Activated CD4-positive, alpha-beta T cell treated with anti-CD3 and anti-CD28 coated beads, Interleukin-2, Interleukin-4, amounts not matched to agents 100 ng/mL and 50 ng/mL, durations not matched to agents 16 hours and 8 hours (primary cell): Measurements from ENCODE around the gene PCDH9.
"Not testable (repeated sequence)": the region's sequence is repeated elsewhere in the genome, so short reads cannot be mapped to it uniquely, and the experiment has no call there.

Source experiments
- DNase-seq: peaks from one replicate; pipeline ENCODE4 v3.0.0-alpha.2; 2020; ENCODE audit warnings: low spot score

The PCDH9 gene

DNA sequence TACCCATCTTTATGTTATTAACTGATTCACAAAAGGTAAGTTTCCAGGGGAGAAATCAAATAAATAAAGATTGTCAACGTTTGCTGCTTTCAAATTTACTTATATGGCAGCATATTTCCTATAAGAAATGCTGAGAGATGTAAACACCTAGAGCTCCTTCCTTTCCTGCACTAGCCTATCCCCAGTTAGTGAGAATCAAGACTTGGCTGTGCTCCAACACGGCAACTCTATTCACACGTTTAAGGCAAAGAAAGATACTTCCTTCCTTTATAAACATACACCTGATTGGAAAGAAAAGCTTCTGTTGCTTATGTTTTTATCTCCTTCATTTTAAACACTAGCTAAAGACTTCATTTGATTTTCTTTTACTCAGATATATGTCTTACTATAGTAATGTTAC, 107.0 kb downstream of the PCDH9 start:
- no peak for DNase-seq

DNA sequence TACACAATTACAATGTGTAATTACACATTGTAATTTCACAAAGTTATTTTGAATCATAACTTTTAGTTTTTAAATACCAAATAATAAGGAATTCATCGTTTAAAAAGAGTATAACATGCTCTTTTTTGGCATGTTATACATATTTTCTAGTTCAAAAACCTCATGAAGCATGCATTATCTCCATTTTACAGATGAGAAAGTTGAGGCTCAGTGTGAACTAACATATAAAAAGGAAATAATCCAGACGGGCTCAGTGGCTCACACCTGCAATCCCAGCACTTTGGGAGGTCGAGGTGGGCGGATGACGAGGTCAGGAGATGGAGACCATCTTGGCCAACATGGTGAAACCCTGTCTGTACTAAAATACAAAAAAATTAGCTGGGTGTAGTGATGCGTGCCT, 107.9 kb downstream of the PCDH9 start:
- no peak for DNase-seq

DNA sequence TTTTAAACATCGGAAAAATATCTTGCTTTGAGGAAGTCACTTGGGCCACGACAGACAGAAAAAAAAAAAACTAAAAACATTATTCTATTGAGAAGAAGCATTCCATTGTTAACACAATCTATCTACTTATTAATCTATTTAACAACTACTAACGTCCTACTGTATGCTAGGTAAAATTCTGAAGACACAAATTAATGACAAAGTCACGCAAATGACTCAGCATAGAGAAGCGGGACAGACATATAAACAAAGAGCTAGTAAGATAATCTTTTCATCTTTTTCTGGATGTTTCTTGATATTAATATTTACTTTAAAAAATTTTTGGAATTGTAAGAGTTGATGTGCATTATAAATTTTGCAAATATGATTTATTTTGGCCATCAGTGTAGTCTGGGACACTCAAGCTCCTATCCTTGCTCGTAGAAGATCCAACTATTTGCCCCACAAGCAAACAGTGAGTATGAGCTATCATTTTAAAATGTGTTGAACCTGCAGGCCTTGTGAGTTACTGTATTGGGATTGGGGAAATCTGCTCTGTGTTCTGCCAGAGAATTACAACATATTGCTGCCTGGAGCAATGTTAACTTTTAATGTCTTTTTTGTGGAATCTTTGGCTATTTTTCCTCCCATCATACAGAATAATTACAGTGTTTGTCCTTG, 109.1 kb downstream of the PCDH9 start:
- DNase-seq, result no peak

DNA sequence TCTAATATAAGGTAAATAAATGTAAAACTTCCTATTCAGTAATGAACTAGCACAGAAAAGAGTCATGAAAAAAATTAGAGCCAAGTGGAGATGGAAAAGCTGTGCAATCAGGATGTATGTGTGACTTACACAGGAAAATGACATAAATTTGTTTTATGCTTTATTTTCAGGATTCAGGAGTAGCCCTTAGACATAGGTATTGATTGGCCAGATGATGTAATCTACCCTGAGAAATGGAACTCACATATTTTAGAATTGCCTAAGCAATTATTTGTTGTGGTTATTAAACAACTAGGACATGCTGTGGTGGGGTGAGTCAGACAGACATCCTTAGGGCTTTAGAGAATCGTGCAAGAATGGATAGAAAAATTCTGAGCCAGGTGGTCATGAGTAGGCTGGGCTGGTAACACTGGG, 110.6 kb downstream of the PCDH9 start:
- no peak for DNase-seq

DNA sequence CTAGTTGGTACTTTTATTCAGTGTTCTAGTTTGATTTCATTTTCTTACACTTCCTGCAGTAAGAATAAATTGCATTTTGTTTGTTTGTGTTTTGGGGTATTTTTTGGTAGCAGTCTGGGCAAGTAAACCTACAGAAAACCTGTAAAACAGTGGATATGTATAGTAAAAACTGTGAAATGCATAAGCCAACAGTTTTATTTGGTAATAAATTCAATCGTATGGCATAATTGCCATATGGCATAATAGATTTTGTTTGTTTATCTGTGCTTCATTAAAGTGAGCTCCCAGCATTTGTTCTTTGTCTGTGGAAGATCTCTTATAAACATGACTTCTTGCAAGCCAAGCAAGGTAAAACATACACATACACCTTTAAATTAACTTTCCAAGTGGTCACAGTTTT, 111.9 kb downstream of the PCDH9 start:
- DNase-seq, result no peak

DNA sequence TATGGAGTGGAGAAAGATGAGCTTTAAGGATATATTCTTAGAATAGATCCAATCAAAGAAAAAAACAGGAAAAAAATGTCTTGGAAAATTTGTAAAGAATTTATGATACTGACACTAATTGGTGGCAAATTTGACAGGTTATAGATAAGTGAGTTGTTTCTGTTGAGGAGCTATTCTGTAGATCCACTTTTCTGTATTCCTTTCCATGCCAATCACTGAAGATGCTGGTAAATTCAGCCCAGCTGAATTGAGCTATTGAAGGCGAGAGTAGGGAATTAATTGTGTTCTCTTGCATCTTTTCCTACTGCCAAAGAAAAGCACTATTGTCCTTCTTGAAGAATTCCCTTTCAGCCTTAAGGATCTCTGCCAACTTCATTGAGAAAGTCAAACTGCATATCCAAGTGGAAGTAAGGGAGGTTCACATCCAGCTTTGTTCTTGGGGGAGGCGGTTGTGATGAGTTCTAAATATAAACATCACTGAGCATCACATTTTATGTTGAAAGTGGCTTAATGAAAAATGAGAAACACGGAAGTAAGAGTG, 113.1 kb downstream of the PCDH9 start:
- no peak for DNase-seq

DNA sequence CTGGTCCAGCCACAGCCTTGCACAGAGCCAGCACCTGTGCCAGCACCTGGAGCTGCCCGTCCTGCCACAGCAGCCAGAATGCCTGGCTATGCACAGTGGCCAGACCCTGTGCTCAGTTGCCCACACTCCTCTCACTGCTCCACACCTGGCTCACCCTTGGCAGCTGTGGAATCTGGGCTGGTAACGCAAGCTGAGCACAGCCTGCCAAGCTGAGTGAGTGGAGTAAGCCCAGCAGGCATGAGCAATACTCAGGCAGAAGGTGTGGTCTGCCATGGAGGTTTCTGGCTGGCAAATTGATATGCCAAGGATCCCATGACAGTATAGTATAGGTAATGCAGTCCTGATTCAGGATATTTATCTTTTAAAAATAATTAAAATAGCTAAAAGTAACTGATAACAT, 122.2 kb downstream of the PCDH9 start:
- no peak for DNase-seq

DNA sequence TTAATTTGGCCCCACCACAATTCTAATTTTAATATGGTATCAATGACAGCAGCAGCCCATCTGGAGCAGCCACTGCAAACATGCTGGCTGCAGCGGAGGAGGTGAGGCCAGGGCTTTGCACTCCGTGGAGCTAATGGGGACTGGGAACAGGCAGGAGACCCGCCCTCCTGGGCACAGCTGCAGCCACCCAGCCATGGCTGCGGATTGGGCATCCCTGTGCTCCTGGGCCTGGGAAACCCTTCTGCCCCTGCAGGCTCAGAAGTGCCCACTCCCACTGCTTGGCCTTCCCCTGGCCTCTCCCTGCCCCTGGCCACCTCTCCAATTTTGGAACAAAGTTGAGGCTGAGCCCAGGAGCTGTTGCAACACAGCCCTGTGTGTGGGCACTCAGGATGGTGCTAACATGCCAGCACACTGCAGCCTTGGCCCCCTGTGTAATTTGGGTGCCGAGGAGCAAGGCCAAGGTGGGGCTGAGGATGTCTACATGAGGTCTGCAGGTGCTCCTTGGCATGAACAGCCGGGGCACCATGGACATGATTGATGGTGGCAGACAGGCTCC, 123.6 kb downstream of the PCDH9 start:
- DNase-seq, result no peak

DNA sequence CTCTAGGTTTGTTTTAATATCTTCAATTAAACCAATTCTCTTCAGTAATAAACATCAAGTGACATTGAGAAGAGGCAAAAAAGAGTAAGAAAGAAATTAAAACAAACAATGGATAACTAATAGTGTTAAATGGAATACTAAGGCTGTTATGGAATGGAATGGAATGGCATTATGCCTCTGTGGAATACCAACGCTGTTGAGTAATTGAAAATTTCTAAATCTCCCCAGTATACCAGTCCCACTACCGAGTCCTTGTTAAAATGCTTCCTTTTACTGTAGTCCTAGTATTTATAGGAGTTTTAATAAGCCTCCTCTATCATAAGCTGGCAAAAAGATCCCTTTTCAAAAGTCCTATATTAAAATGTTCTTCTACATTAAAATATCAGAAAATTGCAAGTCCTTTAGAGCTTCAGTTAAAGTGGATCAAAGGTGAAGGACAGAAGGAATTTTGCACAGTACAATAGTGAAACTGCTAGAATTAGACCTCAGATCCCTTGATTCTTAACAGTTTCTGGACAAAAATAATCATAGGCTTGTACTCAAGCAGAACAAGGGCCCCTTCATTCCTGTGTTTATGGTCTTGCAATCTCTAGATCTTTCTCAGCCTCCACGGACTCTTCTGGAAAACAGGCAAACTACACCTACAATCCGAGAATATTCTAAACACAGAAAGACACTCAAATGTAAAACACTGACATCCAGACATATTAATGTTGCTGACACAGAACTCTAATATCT, 128.2 kb downstream of the PCDH9 start:
- DNase-seq, result no peak

DNA sequence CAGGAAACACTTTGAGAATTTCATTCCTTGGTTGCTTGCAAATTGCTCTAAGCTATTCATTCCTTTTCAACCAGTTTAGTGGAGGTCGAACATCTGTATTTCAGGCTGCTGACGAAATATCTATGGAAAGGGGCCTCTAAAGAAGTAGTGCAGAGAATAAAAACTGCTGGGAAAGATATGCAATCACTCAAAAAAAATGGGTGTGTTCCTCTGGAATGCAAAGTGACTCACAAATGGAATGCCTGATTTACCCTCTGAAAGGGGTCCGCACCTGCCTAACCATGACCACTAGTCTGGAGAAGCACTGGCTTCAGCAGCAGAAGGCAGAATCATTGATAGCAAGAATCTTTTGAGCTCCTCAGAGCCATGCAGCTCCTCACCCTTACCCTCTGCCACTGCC, 129.4 kb downstream of the PCDH9 start:
- DNase-seq, result no peak

DNA sequence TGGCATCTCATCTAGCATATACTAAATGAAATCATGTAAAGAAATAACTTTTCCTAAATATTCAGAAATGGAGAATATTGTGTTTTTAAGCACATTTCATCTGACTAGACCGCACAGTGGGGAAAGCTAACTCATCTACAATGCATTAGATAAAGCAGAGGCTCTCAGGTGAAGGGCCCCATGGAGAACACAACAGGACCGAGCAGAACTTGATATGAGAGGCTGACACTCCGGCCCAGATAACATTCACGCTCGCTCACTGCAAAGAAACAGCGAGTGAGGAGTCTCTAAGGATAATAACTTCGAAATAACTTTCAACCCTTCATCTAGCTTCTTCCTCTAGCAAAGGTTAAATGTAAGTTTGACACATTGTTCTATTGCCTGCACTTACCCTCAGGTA, 130.6 kb downstream of the PCDH9 start:
- no peak for DNase-seq

DNA sequence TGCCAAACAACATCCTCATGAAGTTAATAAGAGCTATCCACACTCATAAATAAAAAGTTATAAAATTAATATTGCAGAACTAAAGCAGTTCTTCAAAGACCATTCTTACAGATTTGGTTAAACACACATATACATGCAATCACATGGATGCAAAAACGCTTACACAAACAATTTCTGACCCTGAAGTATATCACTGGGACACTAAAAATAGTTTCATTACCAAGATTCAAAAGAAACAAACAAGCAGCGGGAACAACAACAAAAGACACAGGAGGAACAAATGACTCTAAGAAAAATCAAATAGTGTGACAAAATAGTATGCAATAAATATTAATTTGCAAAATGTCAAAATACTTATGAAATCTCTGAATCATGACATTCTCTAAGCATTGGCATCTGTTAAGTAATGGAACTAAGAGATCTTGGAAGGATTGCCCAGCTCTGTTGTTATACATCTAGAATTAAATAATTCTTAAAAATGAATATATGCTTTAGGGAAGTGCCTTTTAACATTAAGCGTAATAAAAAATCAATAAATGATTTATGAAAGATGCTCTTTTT, 132.2 kb downstream of the PCDH9 start:
- no peak for DNase-seq

DNA sequence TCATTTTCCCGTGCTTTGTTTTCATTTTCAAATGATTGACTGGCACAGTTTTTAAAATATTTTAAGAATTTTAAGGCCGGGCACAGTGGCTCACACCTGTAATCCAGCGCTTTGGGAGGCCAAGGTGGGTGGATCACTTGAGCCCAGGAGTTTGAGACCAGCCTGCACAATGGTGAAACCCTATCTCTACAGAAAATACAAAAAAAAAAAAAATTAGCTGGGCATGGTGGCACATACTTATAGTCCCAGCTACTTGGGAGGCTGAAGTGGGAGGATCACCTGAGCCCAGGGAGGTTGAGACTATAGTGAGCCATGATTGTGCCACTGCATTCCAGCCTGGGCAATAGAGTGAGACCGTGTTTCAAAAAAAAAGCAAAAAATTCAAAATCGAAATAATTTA, 133.2 kb downstream of the PCDH9 start:
- DNase-seq, result not testable (repeated sequence)

DNA sequence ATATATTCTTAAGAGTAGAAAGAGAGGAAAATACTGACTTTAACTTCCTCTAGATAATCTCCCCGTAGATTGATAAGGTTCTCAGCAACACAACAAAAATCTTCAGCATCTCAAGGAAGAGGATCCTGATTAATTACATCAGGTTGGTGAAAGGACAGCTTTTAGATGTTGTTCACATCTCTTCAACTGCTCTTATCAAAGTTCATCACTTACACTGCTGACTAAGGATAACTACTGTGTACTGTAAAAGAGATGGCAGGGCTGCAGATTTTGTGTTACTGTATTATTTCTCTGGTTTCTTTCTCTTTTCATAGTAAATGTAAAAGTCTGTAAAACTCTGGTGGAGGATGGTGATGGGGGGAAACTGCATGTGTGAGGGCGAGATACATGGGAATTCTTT, 133.7 kb downstream of the PCDH9 start:
- no peak for DNase-seq

DNA sequence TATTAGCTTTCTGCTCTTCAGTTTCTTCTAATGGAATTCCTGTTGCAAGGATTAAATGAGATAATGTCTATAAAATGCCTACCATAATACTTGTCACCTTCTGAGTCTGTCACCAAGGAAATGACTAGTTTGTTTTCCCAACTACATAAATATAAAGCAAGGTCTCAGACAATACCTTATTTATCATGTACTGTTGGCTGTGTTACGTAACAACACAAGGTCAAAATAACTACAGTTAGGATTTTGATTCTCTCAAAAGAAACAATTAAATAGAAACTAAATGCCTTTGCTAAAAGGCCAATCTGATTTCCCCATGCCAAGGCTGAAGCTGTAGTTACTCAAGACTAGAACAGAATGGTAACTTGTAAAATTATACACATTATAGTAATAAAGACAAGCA, 134.5 kb downstream of the PCDH9 start:
- no peak for DNase-seq

DNA sequence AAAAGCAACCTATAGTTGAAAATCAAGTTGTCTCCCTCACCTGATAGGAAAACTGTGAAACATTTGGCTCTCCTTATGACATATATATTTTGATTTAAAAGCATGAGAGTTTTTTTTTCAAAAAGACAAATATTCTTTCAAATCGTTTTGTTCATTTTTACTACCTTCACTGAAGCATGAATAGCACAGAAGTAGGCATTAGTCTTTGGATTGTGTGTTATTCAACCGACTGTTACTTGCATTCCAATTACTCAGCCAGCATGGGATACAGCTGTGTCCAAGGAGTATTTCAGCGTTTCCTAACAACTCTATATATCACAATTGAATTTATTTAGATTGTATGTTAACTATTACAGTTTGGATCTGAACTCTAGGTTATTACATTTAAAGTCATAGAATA, 135.2 kb downstream of the PCDH9 start:
- no peak for DNase-seq

DNA sequence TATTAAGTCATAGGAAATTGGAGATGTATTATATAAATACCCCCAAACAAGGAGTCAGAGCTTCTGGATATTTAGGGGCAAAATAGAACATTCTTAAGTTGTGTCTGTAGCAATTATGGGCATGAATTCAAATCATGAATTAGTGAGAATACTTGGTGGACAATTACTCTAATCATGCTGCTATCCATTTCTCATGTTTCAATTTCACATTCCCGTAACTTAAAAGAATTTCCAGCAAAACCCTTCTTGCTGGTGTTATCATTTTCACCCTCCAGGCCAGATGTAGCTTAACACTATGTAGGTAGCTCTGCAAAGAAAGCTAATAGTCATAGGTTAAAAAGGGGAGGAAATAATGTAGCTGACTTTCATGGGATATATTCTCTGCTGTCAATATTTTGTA, 136.1 kb downstream of the PCDH9 start:
- DNase-seq, result no peak

DNA sequence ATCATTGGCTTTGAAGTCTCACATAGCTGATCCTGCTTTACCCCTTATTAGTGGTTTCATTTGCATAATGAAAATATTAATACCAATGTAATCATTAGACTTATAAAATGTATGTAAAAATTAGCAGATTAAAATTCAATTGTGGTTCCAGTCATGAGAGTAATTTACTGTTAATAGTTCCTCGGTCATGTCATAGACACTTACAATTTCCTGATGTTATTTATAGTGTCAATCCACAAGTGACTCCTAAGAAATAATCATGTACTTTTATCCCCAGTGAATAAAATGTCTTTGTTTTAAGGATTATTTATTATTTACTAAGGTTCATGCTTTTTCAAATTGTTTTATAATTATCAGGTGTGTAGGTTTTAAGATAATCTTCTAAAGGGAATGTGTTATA, 138.5 kb downstream of the PCDH9 start:
- DNase-seq, result no peak

DNA sequence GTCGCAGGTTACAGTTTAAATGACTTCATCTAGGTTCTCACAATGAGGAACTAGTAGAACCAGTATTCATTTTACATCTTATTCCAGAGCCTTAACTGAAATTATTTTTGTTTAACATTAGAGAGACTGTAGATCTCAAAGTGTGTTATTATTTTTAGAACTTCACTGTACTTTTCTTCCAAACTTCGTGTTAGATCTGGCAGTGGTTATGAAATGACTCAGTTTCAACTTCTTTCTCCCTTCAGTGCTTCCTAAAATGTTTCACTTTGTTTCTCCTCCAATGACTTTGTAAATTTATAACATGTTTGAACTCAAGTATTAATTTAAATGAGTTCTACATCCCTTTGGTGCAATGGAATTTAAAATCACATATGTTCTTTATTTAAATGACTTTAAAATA, 139.3 kb downstream of the PCDH9 start:
- no peak for DNase-seq

DNA sequence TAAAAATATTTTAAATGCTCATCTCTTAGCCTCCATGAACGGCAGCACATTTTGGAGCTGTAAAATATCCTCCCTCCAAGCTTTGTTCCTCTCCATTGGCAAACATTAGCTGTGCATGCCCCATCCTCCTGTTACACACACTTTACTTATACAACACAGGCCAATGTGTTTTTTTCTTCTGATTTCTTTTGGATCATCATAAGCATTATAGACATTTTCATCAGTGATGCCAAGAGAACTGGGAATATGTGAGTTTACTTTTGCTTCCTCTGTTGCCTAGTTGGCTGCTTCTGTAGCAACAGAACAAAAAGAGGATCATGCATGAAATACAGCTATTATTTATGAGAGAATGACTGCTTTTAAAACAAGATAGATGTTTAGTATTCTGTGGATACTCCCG, 142.6 kb downstream of the PCDH9 start:
- no peak for DNase-seq

DNA sequence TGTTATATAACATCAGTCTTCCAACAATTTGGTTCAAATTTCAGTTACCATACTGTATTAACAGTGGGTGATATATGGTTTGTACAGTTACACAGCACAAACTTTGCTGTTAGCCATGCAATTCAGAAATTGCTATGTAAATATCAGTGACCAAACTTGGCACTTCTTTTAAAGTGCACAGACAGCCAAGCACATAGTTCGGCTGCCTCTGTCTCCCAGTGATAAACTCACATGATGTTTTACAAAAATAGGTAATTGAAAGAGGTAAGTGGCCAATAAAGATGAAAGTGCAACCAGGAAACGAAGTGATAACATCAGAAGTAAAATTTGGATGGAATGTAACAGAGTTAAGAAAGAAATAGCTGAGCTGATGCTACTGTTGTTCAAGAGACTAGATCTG, 143.9 kb downstream of the PCDH9 start:
- DNase-seq, result no peak

DNA sequence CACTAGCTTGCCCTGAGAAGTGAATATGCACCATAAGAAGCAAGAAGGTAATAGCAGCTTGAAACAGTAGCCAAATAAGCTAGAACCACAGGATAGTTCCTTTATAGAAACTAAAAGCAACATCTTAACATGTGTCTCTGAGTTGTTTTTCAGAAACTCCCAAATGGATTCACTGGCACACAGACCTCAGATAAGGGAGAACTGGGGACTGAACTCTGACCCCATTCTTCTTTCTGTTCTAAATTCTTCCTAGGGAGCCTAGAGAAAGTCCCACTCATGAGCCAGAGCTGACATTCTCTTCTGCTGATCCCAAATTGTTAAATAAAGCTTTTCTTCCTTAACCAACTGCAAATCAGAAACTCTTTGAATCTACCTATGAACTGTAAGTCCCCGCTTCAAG, 146.1 kb downstream of the PCDH9 start:
- DNase-seq, result no peak

DNA sequence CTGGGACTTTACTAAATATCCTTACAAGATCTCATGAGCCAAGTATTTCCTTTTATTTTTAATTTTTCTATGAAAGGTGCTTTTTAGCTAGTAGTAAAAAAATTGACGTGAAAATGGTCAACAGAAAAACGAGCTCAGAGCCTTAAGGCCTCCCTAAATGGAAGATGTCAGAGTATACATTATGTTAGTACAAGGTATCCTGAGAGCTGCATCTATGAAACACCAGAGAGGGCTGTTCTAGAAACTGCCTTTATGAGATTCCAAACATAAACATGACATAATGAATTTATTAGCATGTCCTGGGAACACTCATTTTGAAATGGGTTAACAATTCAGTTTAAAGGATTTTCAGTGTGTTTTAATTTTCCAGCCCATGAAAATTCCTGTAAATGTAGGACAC, 146.6 kb downstream of the PCDH9 start:
- no peak for DNase-seq
